Ishikawa (cell line): ENCODE results near the gene NSUN7.

Source experiments
- CEBPB ChIP-seq: IDR thresholded peaks from 2 replicates; pipeline ENCODE4 v1.6.1; 2012
- EGR1 ChIP-seq: IDR thresholded peaks from 2 replicates; pipeline ENCODE4 v1.6.1; 2012
- EP300 ChIP-seq: IDR thresholded peaks from 2 replicates; pipeline ENCODE4 v1.6.1; 2012; ENCODE audit warnings: borderline replicate concordance
- NFIC ChIP-seq: IDR thresholded peaks from 2 replicates; pipeline ENCODE4 v1.6.1; 2012
- RAD21 ChIP-seq: IDR thresholded peaks from 2 replicates; pipeline ENCODE4 v1.6.1; 2012; ENCODE audit warnings: low read depth
- ZBTB7A ChIP-seq: IDR thresholded peaks from 2 replicates; pipeline ENCODE4 v1.6.1; 2012; ENCODE audit warnings: low read depth
- TF ChIP-seq, protein P1 (sequence below): IDR thresholded peaks from 2 replicates; pipeline ENCODE4 v1.6.1; 2012; ENCODE audit warnings: low read depth, mild to moderate bottlenecking

DNA sequence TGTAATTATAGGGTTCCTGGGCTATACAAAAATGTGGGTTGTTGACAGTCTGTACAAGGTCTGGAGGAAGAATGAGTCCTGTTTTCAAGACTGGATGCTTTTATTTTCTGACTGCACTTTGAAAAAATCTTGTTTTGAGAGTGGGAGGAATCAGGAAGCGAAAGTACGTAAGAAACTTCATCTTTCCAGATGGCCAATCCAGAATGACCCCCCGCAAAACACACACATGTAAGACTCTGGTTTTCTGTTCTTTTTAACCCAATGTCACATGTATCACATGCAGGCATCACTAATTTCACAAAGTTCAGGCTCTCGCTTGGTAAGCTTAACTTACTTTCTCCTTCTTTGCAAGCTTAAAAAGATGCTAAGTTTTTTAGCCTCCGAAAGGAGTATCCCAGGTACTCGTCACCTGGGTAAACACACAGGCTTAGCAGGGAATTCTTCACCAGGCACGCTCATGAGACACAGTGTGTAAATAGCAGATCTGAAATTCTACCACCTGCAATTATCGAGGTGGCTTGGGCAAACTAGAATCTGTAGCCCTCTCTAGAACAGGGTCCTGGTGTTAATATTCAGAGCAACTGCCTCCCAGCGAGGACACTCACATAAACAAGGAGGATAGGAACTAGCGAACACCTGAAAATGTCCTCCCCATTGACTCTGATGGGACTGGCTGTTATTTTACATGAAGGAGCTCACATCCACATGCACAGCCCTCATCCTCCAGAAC lies 90.7 kb downstream of the NSUN7 start:
- no peak for TF ChIP-seq CEBPB
- no peak for TF ChIP-seq EP300
- no peak for TF ChIP-seq EGR1
- no peak for TF ChIP-seq RAD21
- no peak for TF ChIP-seq NFIC
- no peak for TF ChIP-seq ZBTB7A
- TF ChIP-seq, protein P1, sequence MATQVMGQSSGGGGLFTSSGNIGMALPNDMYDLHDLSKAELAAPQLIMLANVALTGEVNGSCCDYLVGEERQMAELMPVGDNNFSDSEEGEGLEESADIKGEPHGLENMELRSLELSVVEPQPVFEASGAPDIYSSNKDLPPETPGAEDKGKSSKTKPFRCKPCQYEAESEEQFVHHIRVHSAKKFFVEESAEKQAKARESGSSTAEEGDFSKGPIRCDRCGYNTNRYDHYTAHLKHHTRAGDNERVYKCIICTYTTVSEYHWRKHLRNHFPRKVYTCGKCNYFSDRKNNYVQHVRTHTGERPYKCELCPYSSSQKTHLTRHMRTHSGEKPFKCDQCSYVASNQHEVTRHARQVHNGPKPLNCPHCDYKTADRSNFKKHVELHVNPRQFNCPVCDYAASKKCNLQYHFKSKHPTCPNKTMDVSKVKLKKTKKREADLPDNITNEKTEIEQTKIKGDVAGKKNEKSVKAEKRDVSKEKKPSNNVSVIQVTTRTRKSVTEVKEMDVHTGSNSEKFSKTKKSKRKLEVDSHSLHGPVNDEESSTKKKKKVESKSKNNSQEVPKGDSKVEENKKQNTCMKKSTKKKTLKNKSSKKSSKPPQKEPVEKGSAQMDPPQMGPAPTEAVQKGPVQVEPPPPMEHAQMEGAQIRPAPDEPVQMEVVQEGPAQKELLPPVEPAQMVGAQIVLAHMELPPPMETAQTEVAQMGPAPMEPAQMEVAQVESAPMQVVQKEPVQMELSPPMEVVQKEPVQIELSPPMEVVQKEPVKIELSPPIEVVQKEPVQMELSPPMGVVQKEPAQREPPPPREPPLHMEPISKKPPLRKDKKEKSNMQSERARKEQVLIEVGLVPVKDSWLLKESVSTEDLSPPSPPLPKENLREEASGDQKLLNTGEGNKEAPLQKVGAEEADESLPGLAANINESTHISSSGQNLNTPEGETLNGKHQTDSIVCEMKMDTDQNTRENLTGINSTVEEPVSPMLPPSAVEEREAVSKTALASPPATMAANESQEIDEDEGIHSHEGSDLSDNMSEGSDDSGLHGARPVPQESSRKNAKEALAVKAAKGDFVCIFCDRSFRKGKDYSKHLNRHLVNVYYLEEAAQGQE: no peak
